HG03135 (cell line): ENCODE data around the gene LRIG3.
"Not testable (repeated sequence)": the region's sequence is repeated elsewhere in the genome, so short reads cannot be mapped to it uniquely, and the experiment has no call there.

ENCODE experiments used
- ATAC-seq: cut with Tn5 transposase; IDR thresholded peaks from one replicate; pipeline ENCODE4 v1.9.1; 2021; ENCODE audit warnings: mild to moderate bottlenecking, moderate library complexity; ENCODE audit not compliant: unreplicated experiment

LRIG3 gene

GRCh38 chr12:58920102-58920960 is at the start of gene LRIG3:
LRIG3 (minus strand) TSS chr12:58920504; CDS start chr12:58920235, 269 bp downstream.
- peak; percentile 87 for ATAC-seq

GRCh38 chr12:58969237-58969636 is 48.9 kb upstream of the LRIG3 start:
- ATAC-seq, result no peak

GRCh38 chr12:58967561-58967960 is 47.3 kb upstream of the LRIG3 start:
- no peak for ATAC-seq

- ATAC-seq, result no peak
These were observed 46.6 kb upstream of the LRIG3 start for GRCh38 chr12:58966939-58967338.

GRCh38 chr12:58965568-58965967 is 45.3 kb upstream of the LRIG3 start:
- ATAC-seq, result no peak

GRCh38 chr12:58963844-58964243 is 43.5 kb upstream of the LRIG3 start:
- ATAC-seq, result no peak

- no peak for ATAC-seq
These were observed 41.6 kb upstream of the LRIG3 start for GRCh38 chr12:58961906-58962305.

- ATAC-seq, result no peak
These were observed 40.9 kb upstream of the LRIG3 start for GRCh38 chr12:58961166-58961565.

GRCh38 chr12:58959639-58960300 is 39.5 kb upstream of the LRIG3 start:
- no peak for ATAC-seq

GRCh38 chr12:58957298-58957697 is 37.0 kb upstream of the LRIG3 start:
- ATAC-seq, result no peak

- ATAC-seq, result no peak
These were observed 35.5 kb upstream of the LRIG3 start for GRCh38 chr12:58955849-58956248.

GRCh38 chr12:58954002-58954401 is 33.7 kb upstream of the LRIG3 start:
- ATAC-seq, result no peak

GRCh38 chr12:58950739-58951100 is 30.4 kb upstream of the LRIG3 start:
- ATAC-seq, result no peak

- ATAC-seq, result not testable (repeated sequence)
These were observed 29.8 kb upstream of the LRIG3 start for GRCh38 chr12:58949954-58950738.

GRCh38 chr12:58943079-58943478 is 22.8 kb upstream of the LRIG3 start:
- no peak for ATAC-seq

- no peak for ATAC-seq
These were observed 22.0 kb upstream of the LRIG3 start for GRCh38 chr12:58942345-58942744.

GRCh38 chr12:58939399-58940100 is 19.2 kb upstream of the LRIG3 start:
- ATAC-seq, result no peak

- ATAC-seq, result no peak
These were observed 18.1 kb upstream of the LRIG3 start for GRCh38 chr12:58938440-58938839.

- no peak for ATAC-seq
These were observed 14.2 kb upstream of the LRIG3 start for GRCh38 chr12:58934528-58934927.

GRCh38 chr12:58932806-58933681 is 12.7 kb upstream of the LRIG3 start:
- ATAC-seq, result no peak
